ENCODE results near the gene CAT.

GRCh38 chr11:34404280-34404679 lies 34.5 kb upstream of the CAT start:
- TF ChIP-seq CTCF (IDR thresholded peaks at IDR 0.05) (no peak), POLR2A (IDR thresholded peaks at IDR 0.05) (no peak)
